GM21447 (cell line): ENCODE results near the gene SPANXN3.
"Not testable (repeated sequence)": the region's sequence is repeated elsewhere in the genome, so short reads cannot be mapped to it uniquely, and the experiment has no call there.

Experiments used
- ATAC-seq: cut with Tn5 transposase; IDR thresholded peaks from one replicate; pipeline ENCODE4 v1.9.1; 2021; ENCODE audit not compliant: unreplicated experiment

Gene SPANXN3

GRCh38 chrX:143517375-143517774 is at the start of gene SPANXN3:
TSS of gene SPANXN3 (minus strand) at chrX:143517475. CDS start at chrX:143517391, 84 bp downstream.
- not testable (repeated sequence) for ATAC-seq

- no peak for ATAC-seq
Measured at GRCh38 chrX:143536176-143536575, 18.9 kb upstream of the SPANXN3 start.

GRCh38 chrX:143502196-143502595 is 15.1 kb downstream of the SPANXN3 start:
- not testable (repeated sequence) for ATAC-seq

GRCh38 chrX:143500751-143501150 is 16.5 kb downstream of the SPANXN3 start:
- ATAC-seq: no peak

- no peak for ATAC-seq
Measured at GRCh38 chrX:143486105-143486504, 31.2 kb downstream of the SPANXN3 start.

GRCh38 chrX:143476751-143477150 is 40.5 kb downstream of the SPANXN3 start:
- no peak for ATAC-seq

- no peak for ATAC-seq
Measured at GRCh38 chrX:143472347-143472938, 44.8 kb downstream of the SPANXN3 start.

GRCh38 chrX:143466130-143466529 is 51.1 kb downstream of the SPANXN3 start:
- no peak for ATAC-seq

- ATAC-seq: no peak
Measured at GRCh38 chrX:143462696-143463095, 54.6 kb downstream of the SPANXN3 start.

- no peak for ATAC-seq
Measured at GRCh38 chrX:143461606-143462005, 55.7 kb downstream of the SPANXN3 start.
